LNCAP (cell line): ENCODE data around the gene CPB2.

ENCODE experiments used
- CTCF ChIP-seq: fragments of 450-650 bp; IDR thresholded peaks from 2 replicates; pipeline ENCODE4 v1.5.1; 2017; ENCODE audit warnings: mild to moderate bottlenecking

The CPB2 gene

GRCh38 chr13:46104868-46105267 is at the start of gene CPB2:
Gene CPB2 (minus strand): TSS chr13:46105033. CDS start chr13:46105009, 24 bp downstream.
- TF ChIP-seq CTCF, result no peak

GRCh38 chr13:46154136-46154801 is 49.4 kb upstream of the CPB2 start:
- no peak for TF ChIP-seq CTCF

- no peak for TF ChIP-seq CTCF
Measured at GRCh38 chr13:46152627-46153328, 47.9 kb upstream of the CPB2 start.

GRCh38 chr13:46150134-46150693 is 45.4 kb upstream of the CPB2 start:
- TF ChIP-seq CTCF, result no peak

GRCh38 chr13:46149272-46150133 is 44.7 kb upstream of the CPB2 start:
- no peak for TF ChIP-seq CTCF

- peak; percentile 65 for TF ChIP-seq CTCF
Measured at GRCh38 chr13:46146898-46147297, 42.1 kb upstream of the CPB2 start.

GRCh38 chr13:46145950-46146349 is 41.1 kb upstream of the CPB2 start:
- TF ChIP-seq CTCF, result no peak
